Activated naive CD4-positive, alpha-beta T cell treated with anti-CD3 and anti-CD28 coated beads, Interleukin-2, amount 50 U/mL, for 72 hours (primary cell): ENCODE measurements around the gene E2F1. TPM values are rescaled to one million over a fixed set of nuclear protein-coding genes. Genes with fewer than 3 reads are reported as not detected.
A peak's percentile ranks its signal among the peaks of the same experiment; 100 is the strongest.

Experiments used
- ATAC-seq, 2 donors: fragments of 150-1000 bp; cut with Tn5 transposase; 2 replicates each; pipeline ENCODE4 v1.10.0; 2021; ENCODE audit warnings: mild to moderate bottlenecking in 2 of 2, moderate library complexity in 2 of 2
- DNase-seq, 2 donors: peaks; one replicate each; pipeline ENCODE4 v3.0.0; 2021 to 2022; ENCODE audit warnings: low spot score in 2 of 2
- H3K27ac Mint-ChIP-seq, 2 donors: one replicate each; pipeline ENCODE4 v1.8.0; 2022; ENCODE audit warnings: mild to moderate bottlenecking in 2 of 2, mixed read lengths in 2 of 2
- H3K36me3 Mint-ChIP-seq, 2 donors: one replicate each; pipeline ENCODE4 v1.8.0; 2022; ENCODE audit warnings: mixed read lengths in 2 of 2
- H3K9me3 Mint-ChIP-seq, 2 donors: one replicate each; pipeline ENCODE4 v1.8.0; 2022; ENCODE audit warnings: mixed read lengths in 2 of 2
- total RNA-seq, 2 donors: library from RNA; stranded (reverse); gene quantifications; one replicate each; pipeline ENCODE4 v1.2.3, GENCODE V29; 2022

The E2F1 gene, protein sequence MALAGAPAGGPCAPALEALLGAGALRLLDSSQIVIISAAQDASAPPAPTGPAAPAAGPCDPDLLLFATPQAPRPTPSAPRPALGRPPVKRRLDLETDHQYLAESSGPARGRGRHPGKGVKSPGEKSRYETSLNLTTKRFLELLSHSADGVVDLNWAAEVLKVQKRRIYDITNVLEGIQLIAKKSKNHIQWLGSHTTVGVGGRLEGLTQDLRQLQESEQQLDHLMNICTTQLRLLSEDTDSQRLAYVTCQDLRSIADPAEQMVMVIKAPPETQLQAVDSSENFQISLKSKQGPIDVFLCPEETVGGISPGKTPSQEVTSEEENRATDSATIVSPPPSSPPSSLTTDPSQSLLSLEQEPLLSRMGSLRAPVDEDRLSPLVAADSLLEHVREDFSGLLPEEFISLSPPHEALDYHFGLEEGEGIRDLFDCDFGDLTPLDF
- total RNA-seq: 10 to 100 TPM; 62.4 to 76.4 TPM

DNA sequence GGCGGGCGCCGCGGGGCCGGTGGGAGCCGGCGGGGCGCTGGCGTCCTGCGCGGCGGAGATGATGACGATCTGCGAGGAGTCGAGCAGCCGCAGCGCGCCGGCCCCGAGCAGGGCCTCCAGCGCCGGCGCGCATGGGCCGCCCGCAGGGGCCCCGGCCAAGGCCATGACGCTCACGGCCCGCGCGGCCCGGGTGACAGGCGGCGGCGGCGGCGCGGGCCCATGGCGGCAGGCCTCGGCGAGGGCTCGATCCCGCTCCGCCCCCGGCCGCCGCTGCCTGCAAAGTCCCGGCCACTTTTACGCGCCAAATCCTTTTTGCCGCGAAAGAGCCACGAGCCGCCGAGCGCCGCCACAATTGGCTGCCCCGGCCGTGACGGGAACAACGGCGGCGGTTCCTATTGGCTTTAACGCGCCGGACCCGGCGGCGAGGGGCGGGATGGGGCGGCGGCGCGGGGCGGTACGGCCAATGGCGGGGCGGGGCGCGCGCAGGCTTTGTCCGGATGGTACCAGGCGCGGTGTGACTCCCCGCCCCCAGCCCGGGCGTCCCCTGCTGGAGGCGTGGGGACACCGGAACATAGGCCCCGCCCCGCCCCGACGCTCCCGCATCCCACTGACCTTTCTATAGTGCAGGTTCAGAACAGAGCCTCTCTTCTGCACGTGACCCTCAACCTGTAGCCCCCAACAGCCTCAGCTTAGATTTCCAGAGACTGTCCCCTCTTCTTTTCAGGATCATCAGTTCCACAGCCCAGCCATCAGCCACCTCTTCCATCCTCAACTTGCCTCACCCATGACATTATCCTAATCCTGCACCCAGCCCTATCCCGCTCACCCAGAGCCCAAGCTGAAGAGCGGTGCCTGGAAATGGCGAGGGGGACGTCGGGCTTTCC is at the start of gene E2F1:
TSS of gene E2F1 (minus strand) at position 286 of the 884 bp plus-strand sequence. CDS start at position 165, 121 bp downstream.
- peak; percentile 84 to 89 for ATAC-seq
- Mint-ChIP-seq H3K27ac (peak within 1 kb of the TSS; percentile 86 to 96), H3K9me3 (no peaks in the 10 kb centered on the region), H3K36me3 (peaks cover 10 to 26% of the 10 kb centered on the region in 2 donors)
- peak; percentile 97 to 98 for DNase-seq

DNA sequence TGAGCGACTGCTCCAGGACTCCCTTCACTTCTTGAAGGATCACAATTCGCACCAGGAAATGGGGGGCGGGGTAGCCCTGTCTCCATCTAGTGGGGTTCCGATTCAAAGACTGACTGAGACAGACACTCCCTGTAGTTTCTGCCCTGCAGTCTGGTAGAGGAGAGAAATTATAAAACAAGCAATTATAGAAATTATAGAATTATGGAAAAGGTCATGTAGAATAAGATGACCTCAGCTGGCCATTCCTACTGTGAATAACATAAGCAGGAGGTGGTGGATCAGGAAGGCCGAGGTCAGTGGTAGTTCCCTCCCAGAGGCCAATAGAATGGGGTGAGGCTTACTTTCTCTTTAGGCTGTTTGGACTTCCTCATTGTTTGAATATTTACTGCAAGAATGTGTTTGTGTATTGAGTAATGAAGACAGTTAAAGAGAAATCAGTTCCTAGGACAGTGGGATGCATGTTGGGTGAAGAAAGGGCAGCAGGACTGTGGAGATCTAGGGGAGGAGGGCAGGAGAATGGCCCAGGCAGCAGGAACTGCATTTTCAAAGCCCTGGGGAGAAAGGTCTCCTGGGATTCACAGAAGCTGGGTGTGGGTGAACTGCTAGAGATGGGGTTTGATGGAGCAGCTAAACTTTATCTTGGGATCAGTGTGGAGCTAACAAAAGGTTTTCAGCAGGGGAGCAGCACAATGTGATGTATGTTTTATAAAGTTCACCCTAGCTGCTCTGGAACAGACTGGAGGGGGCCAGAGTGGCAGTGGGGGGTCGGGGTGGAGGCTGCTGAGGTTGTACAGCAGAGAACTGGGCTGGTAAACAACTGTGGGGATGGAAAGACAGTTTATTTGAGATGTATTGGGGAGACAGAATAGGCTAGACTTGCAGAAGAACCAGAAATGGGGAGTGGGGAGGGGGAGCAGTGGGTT is 47.7 kb upstream of the E2F1 start:
- ATAC-seq (no peak), DNase-seq (no peak)
- Mint-ChIP-seq H3K9me3 (peaks cover 8 to 15% of the 10 kb centered on the region in 2 donors), H3K27ac (peak overlapping the region in 1 of 2 donors; percentile 58), H3K36me3 (peaks cover 15 to 20% of the 10 kb centered on the region in 2 donors)

DNA sequence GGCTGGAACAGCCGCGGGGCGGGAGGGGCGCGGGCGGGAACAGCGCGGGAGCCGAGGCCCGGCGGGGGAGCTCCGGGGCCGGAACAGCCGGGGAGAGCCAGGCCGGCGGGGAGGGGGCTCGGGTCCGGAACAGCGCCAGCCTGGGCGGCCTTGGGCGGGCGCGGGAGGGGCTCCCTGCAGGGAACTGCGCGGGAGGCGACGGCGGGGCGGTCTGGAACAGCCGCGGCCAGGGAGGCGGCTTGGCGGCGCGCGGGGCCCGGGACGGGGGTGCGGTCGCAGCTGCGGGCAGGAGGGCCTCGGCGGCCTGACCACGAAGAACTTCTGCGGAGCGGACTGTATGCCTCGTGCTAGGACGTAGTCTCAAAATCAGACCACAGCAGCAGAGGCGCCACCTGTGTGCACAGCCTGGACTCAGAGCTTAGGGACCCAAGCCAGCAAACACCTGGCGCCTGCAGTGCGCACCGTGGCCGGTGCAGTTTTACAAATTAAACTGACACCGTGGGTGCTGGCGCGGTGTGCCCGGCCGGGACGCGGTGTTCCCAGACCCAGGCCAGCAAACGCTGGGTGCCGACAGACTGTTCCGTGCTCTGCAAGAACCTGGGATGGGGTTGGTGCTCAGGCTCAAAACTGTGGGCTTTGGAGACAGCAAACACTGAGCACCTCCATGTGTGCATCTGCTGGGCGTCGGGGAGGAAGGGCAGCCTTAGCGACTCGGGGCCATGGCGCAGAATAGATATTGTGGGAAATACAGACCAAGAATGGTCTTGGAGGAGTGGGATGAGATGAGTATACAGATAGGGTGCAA is 46.2 kb upstream of the E2F1 start:
- ATAC-seq (peak; percentile 77 to 80), DNase-seq (peak; percentile 79 to 89)
- H3K36me3 Mint-ChIP-seq: peaks cover 15 to 20% of the 10 kb centered on the region in 2 donors
- H3K9me3 Mint-ChIP-seq: peaks cover 8 to 15% of the 10 kb centered on the region in 2 donors
- peak overlapping the region; percentile 47 to 92 for H3K27ac Mint-ChIP-seq

DNA sequence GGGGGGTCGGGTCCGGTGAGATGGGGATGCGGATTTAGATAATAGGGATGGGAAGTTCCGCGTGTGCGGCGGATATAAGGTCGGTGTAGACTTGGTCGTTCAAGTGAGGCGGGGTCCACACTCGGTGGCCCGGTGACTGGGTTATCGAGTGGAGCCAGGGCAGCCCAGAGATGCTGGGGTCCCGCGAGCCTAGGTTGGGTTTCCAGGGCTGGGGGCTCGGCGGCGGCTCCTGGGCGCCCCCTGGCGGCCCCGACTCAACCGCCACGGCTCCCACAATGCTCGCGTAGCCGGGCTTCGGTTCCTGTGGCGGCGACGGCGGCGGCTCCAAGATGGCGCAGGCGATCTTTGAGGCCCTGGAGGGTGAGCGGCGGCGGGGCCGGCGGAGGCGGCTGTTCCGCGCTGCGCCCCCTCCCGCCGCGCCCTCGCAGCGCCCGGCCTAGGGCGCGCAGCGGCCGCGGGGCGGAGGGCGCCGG is 45.5 kb upstream of the E2F1 start, which contains the start of gene ZNF341:
TSS of gene ZNF341 (plus strand) at position 304 of the 473 bp plus-strand sequence. CDS start at position 330, 26 bp downstream.
- peak; percentile 87 to 92 for DNase-seq
- H3K36me3 Mint-ChIP-seq: peaks cover 12 to 14% of the 10 kb centered on the region in 2 donors
- peak within 1 kb of the TSS; percentile 92 to 95 for H3K27ac Mint-ChIP-seq
- H3K9me3 Mint-ChIP-seq: peaks cover 5 to 11% of the 10 kb centered on the region in 2 donors
- ATAC-seq: peak; percentile 81 to 87

DNA sequence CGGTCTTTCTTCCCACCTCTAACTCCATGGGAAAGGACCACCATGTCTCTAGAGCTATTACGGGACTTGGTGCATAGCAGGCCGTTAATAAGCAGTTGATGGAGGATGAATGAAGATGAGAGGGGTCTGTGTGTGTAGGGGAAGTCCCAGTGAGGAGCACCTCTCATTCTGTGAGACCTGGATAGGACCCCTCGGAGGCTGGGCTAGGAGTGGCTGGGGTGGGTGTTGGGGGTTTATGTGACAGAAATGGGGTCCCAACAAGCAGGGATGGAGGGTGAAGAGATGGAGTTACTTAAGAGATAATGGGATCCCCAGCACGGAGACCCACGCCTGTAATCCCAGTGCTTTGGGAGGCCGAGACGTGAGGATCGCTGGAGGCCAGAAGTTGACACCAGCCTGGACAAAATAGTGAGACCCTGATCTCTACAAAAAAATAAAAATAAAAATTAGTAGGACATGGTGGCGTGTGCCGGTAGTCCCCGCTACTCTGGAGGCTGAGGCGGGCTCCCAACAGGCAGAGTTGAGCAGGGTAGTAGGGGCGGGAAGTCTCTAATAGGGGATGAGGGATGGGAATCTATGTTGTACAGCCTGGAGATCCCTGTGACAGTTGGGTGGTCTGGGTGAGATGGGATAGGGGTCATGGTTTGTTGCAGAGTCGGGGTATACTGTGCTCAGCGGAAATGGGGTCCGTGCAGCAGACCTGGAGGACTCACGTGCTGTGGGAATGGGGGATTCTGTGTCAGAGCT is 44.9 kb upstream of the E2F1 start:
- Mint-ChIP-seq H3K27ac (peak overlapping the region; percentile 92 to 95), H3K36me3 (peaks cover 6 to 8% of the 10 kb centered on the region in 2 donors), H3K9me3 (peaks cover 2 to 7% of the 10 kb centered on the region in 2 donors)
- ATAC-seq (no peak), DNase-seq (no peak)

DNA sequence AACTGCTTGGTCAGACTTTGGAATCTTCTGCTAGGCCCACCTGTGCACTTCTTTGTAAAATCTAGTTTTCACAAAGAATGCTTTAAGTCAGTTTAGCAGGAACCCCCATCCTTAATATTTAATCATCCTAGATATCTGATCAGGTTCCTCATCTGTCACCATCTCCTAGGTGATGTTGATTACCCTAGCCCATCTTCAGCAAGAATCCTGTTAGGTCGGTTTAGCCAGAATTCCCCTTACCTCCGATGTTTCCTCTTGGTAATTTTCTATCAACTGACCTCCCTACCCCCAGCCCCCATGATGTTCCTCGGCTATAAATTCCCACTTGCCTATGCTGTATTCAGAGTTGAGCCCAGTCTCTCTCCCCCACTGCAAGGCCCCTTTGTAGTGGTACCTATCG is 42.9 kb upstream of the E2F1 start:
- DNase-seq: no peak
- no peak overlapping the region for H3K27ac Mint-ChIP-seq
- no peak for ATAC-seq
- no peaks in the 10 kb centered on the region for H3K9me3 Mint-ChIP-seq
- H3K36me3 Mint-ChIP-seq: no peaks in the 10 kb centered on the region

DNA sequence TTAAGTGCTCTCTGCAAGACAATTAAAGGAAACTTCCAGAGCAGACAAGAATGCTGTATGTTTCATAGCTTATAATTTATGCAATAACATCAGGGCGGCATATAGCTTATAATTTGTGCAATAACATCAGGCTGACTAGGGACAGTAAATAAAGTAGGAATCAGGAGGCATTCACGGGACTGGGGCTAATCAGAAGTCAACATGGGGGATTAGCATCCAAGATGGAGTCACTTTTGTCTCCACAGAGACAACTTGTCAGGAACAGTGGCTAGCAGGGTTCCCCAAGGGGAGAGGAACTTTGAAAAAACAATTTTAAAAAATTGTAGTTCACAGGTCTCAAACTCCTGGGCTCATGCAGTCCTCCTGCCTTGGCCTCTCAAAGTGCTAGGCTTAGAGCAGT is 42.3 kb upstream of the E2F1 start:
- DNase-seq (no peak), ATAC-seq (no peak)
- H3K9me3 Mint-ChIP-seq: no peaks in the 10 kb centered on the region
- H3K27ac Mint-ChIP-seq: no peak overlapping the region
- no peaks in the 10 kb centered on the region for H3K36me3 Mint-ChIP-seq

DNA sequence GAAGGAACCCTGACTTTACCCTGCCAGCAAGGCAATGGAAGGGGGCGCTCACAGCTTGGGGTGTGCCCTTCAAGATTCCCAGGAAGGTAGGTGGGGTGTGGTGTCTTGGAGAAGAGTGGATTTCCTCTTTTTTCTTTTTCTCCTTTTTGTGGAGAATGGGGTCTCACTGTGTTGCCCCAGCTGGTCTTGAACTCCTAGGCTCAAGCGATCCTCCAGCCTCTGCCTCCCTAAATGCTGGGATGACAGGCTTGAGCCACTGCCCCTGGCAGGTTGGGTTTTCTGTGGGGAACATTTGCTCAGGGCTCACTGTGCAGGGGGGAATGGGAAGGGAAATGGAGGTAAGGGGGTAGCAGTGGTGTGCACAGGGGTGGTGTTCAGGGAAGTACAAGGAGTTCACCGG is 41.6 kb upstream of the E2F1 start:
- ATAC-seq: no peak
- Mint-ChIP-seq H3K9me3 (no peaks in the 10 kb centered on the region), H3K27ac (no peak overlapping the region), H3K36me3 (no peaks in the 10 kb centered on the region)
- DNase-seq: no peak

DNA sequence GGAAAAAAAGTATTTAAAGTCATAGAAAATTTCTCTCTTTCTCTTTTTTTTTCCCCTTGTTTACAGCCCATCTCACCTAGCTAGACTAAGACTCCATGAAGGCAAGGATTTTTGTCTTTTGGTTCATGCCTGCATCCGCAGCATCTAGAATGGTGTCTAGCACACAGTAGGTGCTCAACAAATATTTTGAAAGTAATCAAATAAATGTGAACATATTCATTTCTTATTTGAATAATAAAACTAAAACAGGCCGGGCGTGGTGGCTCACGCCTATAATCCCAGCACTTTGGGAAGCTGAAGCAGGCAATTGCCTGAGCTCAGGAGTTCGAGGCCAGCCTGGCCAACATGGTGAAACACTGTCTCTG is 40.9 kb upstream of the E2F1 start:
- H3K27ac Mint-ChIP-seq: no peak overlapping the region
- no peaks in the 10 kb centered on the region for H3K9me3 Mint-ChIP-seq
- no peak for DNase-seq
- no peak for ATAC-seq
- no peaks in the 10 kb centered on the region for H3K36me3 Mint-ChIP-seq

DNA sequence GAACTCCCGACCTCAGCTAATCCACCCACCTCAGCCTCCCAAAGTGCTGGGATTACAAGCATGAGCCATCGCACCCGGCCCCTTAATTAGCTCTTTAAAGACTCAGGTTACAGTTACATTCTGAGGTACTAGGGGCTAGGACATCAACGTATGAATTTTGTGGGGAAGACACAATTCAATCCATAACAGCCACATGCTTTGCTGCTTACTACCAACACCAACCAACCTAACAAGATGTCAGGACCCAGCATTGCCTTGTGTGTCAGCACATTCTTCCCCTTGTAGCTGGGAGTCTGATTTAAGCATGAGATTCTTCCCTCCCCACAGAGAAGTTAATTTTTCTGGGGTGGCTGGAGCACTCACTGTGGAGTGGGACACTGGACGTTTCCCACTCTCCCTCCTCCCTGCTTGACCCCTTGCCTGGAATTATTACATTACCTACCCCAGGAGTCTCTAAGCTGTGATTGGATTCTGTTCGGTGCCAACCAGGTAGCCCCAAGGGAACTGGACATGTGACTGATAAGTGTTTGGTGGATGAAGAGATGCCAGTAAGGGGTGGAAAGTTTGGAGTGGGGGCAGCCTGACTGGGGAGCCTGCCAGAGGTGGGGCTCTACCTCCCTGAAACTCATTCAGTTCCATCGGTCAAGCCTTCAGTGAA is 39.6 kb upstream of the E2F1 start:
- Mint-ChIP-seq H3K27ac (no peak overlapping the region), H3K9me3 (no peaks in the 10 kb centered on the region), H3K36me3 (no peaks in the 10 kb centered on the region)
- DNase-seq (no peak), ATAC-seq (no peak)

DNA sequence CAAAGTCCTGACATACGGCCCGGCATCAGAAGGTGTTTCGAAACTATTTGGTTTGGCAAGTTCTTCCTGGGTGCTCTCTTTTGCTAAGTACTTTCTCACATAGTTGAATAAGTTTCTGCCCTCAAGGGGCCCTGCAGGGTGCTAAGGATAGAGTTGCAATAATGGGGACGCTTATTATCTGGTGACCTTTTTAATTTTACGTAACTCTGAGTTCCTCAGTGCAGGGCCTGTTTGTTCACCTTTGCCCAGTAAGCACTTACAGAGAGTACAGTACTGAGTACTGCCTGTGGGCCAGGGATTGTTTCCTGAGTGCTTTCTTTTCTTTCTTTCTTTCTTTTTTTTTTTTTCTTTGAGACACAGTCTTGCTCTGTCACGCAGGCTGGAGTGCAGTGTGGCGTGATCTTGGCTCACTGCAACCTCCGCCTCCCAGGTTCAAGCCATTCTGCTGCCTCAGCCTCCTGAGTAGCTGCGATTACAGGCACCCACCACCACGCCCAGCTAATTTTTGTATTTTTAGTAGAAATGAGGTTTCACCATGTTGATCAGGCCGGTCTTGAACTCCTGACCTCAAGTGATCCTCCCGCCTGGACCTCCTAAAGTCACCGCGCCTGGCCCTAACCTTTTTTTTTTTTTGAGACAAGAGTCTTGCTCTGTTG is 38.4 kb upstream of the E2F1 start:
- Mint-ChIP-seq H3K36me3 (peaks cover 0 to 6% of the 10 kb centered on the region in 2 donors), H3K27ac (no peak overlapping the region), H3K9me3 (peaks cover 3 to 4% of the 10 kb centered on the region in 2 donors)
- DNase-seq (no peak), ATAC-seq (no peak)

DNA sequence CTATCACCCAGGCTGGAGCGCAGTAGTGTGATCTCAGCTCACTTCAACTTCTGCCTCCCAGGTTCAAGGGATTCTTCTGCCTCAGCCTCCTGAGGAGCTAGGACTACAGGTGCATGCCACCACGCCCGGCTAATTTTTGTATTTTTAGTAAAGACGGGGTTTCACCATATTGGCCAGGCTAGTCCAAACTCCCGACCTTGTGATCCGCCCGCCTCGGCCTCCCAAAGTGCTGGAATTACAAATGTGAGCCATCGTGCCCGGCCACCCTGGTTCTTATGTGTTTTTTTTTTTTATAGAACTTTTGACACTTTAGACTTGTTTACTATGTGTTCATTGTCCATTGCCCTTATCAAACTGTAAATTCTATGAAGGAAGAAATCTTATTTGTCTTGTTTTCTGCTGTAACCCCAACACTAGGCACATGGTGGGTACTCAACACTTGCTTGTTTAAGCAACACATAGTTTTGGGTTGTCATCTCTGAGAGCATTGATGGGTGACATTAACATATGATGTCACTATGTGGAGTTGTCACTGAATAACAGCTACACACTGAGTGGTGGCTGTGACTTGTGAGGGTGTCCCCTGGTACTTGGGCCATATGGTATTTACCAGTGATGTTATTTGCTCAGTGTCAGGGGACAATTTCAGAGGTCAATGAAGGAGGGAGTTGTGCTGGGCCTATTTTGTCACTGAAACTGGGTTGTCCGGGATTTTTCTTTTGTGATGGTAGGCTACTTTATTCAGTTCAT is 35.4 kb upstream of the E2F1 start:
- peaks cover 0 to 6% of the 10 kb centered on the region in 2 donors for H3K36me3 Mint-ChIP-seq
- DNase-seq: no peak
- no peak for ATAC-seq
- peak overlapping the region; percentile 55 to 81 for H3K27ac Mint-ChIP-seq
- peaks cover 3 to 4% of the 10 kb centered on the region in 2 donors for H3K9me3 Mint-ChIP-seq

DNA sequence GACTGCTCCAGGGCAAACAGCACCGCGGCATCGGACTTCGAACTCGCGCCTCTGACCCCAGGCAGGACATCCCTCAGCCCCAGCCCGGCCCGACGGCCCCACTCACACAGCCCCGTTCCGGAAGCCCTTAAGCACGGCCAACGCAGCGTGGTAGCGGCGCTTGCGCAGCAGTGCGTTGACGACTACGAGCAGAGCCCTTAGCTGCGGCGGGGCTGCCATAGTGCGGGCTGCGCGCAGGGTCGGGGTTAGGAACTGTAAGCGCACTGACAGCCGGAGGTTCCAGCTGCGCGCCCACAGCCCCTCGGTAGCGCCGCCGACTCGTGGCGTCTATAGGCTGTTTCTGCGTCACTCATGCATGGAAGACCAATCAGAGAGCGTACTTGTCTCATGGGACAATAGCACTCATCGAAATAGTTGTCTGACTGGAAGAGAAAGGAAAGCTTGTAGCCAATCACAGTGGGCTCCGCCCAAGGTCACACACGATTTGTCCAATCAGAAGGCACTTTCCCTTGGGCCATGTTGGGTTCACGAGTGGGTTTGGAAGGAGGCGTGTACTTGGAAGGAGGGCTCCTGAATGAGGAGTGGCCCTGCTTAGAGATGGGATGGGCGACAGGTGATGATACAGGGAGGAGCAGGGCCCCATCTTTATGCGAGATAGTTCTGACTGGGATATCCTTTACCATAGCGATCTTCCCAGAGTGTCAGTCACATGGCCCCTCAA is 34.0 kb upstream of the E2F1 start, which contains the start of gene PXMP4:
TSS of gene PXMP4 (minus strand) at position 322 of the 721 bp plus-strand sequence. CDS start at position 219, 103 bp downstream.
- Mint-ChIP-seq H3K36me3 (peaks cover 0 to 6% of the 10 kb centered on the region in 2 donors), H3K9me3 (peaks cover 3 to 4% of the 10 kb centered on the region in 2 donors), H3K27ac (peak within 1 kb of the TSS; percentile 81 to 96)
- peak; percentile 97 to 98 for ATAC-seq
- DNase-seq: peak; percentile 80 to 94
